ENCODE data around the gene NDUFA11.
"Not testable (repeated sequence)": the region's sequence is repeated elsewhere in the genome, so short reads cannot be mapped to it uniquely, and the experiment has no call there.

The NDUFA11 gene

DNA sequence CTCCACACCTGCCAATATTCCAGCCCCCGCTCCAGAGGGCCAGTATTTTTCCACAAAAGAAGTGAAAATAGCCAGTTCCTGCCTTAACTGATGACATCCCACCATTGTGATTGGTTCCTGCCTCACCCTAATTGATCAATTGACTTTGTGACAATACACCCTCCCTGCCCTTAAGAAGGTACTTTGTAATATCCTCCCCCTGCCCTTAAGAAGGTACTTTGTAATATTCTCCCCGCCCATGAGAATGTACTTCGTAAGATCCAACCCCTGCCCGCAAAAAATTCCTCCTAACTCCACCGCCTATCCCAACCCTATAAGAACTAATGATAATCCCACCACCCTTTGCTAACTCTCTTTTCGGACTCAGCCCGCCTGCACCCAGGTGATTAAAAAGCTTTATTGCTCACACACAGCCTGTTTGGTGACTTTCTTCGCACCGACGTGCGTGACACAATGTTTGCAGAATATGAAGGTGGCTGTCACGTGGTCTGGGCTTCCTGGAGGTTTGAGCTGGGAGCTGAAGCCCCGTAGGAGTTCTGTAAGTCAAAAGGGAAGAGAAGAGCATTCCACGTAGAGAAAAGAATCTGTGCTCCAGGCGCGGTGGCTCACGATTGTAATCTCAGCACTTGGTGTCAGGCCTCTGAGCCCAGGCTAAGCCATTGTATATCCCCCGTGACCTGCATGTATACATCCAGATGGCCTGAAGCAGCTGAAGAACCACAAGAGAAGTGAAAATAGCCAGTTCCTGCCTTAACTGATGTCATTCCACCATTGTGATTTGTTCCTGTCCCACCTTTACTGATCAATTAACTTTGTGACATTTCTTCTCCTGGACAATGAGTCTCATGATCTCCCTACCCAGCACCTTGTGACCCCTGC, 46.1 kb downstream of the NDUFA11 start:
- DNase-seq (ENCODE audit: low read depth): no peak

DNA sequence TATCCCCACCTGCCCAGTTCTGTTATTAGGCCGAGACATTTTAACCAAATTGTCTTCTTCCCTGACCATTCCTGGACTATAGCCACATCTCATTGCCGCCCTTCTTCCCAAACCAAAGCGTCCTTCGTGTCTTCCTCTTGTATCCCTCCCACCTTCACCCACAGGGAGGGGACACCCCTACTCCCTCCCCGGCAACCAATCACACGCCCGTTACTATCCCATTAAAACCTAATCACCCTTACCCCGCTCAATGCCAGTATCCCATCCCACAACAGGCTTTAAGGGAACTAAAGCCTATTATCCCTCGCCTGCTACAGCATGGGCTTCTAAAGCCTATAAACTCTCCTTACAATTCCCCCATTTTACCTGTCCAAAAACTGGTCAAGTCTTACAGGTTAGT, 48.4 kb downstream of the NDUFA11 start:
- DNase-seq (ENCODE audit: low read depth): not testable (repeated sequence)

DNA sequence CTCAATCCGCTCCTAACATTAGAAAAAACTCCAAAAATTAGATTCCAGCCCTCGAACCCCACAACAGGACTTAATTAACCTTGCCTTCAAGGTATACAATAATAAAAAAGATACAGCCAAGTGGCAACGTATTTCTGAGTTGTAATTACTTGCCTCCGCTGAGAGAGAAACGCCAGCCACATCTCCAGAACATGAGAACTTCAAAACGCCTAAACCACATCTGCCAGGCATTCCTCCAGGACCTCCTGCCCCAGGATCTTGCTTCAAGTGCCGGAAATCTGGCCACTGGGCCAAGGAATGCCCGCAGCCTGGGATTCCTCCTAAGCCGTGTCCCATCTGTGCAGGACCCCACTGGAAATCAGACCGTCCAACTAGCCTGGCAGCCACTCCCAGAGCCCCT, 49.5 kb downstream of the NDUFA11 start:
- not testable (repeated sequence) for DNase-seq (ENCODE audit: low read depth)

DNA sequence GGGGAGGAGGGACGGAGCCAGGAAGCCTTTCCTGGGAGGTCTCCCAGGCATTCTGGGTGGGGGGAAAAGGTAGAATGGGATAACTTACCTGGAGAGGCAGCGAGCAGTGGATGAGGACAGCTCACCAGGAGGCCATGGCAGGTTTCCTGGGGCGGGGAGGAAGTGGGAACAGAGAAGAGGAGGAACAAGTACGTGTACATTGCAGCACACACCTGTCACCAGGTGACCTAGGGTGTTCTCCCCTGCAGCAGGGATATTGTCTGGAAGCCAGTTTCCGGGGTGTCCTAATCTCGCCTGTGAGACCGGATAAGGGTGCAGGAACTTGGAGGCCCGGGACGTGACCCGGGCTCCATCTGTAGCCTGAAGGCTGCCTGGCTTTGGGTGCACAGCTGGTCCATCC, 52.3 kb downstream of the NDUFA11 start, which contains the start of gene FUT3:
Gene FUT3 (minus strand): TSS at position 148 of the 400 bp plus-strand sequence.
- DNase-seq (ENCODE audit: low read depth): no peak

DNA sequence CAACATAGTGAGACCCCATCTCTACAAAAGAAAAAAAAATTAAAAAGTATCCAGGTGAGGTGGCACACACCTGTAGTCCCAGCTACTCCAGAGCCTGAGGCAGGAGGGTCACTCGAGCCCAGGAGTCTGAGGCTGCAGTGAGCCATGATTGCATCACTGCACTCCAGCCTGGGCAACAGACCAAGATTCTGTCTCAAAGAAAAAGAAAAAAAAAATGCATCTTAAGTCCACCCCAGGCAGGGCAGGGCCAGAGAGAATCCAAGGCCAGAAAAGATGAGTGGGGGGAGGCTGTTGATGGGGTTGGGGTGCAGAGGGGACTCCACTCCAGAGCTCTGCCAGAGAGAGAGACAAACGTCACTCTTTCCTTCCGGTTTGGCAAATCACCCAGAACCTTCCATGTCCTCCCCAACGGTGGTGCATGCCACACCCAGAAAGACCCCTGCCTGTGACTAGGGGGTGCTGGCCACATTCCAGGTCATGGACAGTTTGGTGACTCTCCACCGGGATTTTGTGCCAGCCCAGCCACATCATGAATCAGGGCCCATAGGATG, 52.8 kb downstream of the NDUFA11 start:
- DNase-seq (ENCODE audit: low read depth): peak; percentile 60

DNA sequence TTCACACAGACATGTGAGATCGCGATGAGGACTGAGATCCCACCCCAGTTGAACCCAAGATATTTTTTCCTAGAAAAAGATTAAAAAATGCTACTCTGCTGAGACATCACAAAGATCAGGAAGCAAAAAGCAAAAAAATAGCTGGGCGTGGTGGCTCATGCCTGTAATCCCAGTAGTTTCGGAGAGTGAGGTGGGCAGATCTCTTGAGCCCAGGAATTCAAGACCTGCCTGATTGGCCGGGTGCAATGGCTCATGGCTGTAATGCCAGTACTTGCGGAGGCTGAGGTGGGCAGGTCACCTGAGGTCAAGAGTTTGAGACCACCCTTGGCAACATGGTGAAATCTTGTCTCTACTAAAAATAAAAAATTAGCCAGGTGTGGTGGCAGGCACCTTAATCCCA, 53.4 kb downstream of the NDUFA11 start:
- DNase-seq (ENCODE audit: low read depth): no peak

DNA sequence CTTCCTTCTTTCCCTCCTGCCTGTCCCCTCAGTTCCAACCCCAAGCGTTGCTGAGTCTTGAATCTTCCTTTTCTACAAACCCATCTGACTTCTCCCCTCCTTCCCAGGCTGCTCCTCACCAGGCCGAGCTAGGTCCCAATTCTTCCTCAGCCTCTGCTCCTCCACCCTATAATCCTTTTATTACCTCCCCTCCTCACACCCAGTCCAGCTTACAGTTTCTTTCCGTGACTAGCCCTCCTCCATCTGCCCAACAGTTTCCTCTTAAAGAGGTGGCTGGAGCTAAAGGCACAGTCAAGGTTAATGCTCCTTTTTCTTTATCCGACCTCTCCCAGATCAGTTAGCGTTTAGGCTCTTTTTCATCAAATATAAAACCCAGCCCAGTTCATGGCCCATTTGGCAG, 55.0 kb downstream of the NDUFA11 start:
- not testable (repeated sequence) for DNase-seq (ENCODE audit: low read depth)

DNA sequence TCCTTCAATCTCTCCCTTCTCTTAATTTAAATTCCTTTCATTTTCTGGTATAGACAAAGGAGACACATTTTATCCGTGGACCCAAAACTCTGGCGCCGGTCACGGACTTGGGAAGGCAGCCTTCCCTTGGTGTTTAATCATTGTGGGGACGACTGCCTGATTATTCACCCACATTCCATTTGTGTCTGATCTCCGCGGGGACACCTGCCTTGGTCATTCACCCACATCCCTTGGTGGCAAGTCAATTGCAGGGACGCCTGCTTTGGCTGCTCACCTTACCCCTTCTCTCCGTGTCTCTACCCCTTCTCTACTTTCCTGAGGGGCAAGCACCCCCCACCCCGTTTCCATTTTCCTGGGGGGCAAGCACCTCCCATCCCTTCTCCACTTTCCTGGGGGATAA, 55.7 kb downstream of the NDUFA11 start:
- DNase-seq (ENCODE audit: low read depth): not testable (repeated sequence)
